Keratinocyte (primary cell): ENCODE measurements around the gene TAPT1. TPM values are rescaled to one million over a fixed set of nuclear protein-coding genes. Genes with fewer than 3 reads are reported as not detected.
"Not testable (repeated sequence)": the region's sequence is repeated elsewhere in the genome, so short reads cannot be mapped to it uniquely, and the experiment has no call there.

ENCODE experiments used
- DNase-seq: peaks from one replicate; pipeline ENCODE4 v3.0.0-alpha.2; 2011; ENCODE audit warnings: low read depth, missing footprints, low spot score
- FAIRE-seq: peaks from 2 replicates; lab custom pipeline; 2011; peaks lifted over from hg19 to GRCh38; lab: Jason Lieb, UNC
- H2AFZ ChIP-seq: 2 replicates; pipeline ENCODE4 v1.6.0; 2012; ENCODE audit warnings: low read length, control low read depth, inconsistent platforms; ENCODE audit not compliant: control insufficient read depth
- H3K27ac ChIP-seq: 2 replicates; pipeline ENCODE4 v1.5.1; 2011; ENCODE audit warnings: low read length; ENCODE audit not compliant: control insufficient read depth, insufficient read depth
- H3K27me3 ChIP-seq: 3 replicates; pipeline ENCODE4 v1.6.0; 2011; ENCODE audit warnings: low read length; ENCODE audit not compliant: control insufficient read depth, insufficient read depth; ENCODE audit errors: extremely low read depth
- H3K36me3 ChIP-seq, 2 experiments: 2 replicates in 1 of 2; 3 replicates in 1 of 2; pipeline ENCODE4 v1.5.1; 2011; ENCODE audit warnings: low read length in 2 of 2, mild to moderate bottlenecking in 1 of 2; ENCODE audit not compliant: control insufficient read depth in 2 of 2, insufficient read depth in 2 of 2; ENCODE audit errors: extremely low read depth in 1 of 2
- H3K4me1 ChIP-seq: 3 replicates; pipeline ENCODE4 v1.5.1; 2011; ENCODE audit warnings: low read length; ENCODE audit not compliant: control insufficient read depth, insufficient read depth; ENCODE audit errors: extremely low read depth
- H3K4me2 ChIP-seq: 3 replicates; pipeline ENCODE4 v1.6.0; 2011; ENCODE audit warnings: low read depth, low read length; ENCODE audit not compliant: control insufficient read depth, insufficient read depth; ENCODE audit errors: extremely low read depth
- H3K4me3 ChIP-seq, 3 experiments: fragments of 200-600 bp in 1 of 3; sonication (generic) in 1 of 3; 2 replicates in 2 of 3; 3 replicates in 1 of 3; pipeline ENCODE4 v1.5.1; 2011 to 2016; ENCODE audit warnings: low read length in 3 of 3, mild to moderate bottlenecking in 3 of 3, control low read depth in 2 of 3, inconsistent platforms in 1 of 3, low read depth in 1 of 3, mixed read lengths in 1 of 3, mixed run types in 1 of 3, moderate library complexity in 1 of 3; ENCODE audit not compliant: control insufficient read depth in 2 of 3, insufficient read depth in 2 of 3; ENCODE audit errors: extremely low read depth in 1 of 3
- H3K79me2 ChIP-seq: 2 replicates; pipeline ENCODE4 v1.6.0; 2012; ENCODE audit warnings: low read length; ENCODE audit not compliant: control insufficient read depth, insufficient read depth
- H3K9ac ChIP-seq: 3 replicates; pipeline ENCODE4 v1.6.0; 2011; ENCODE audit warnings: low read length; ENCODE audit not compliant: control insufficient read depth, insufficient read depth; ENCODE audit errors: extremely low read depth
- H3K9me1 ChIP-seq: 3 replicates; pipeline ENCODE4 v1.6.0; 2011; ENCODE audit warnings: low read length; ENCODE audit not compliant: control insufficient read depth, insufficient read depth; ENCODE audit errors: extremely low read depth
- H3K9me3 ChIP-seq: 2 replicates; pipeline ENCODE4 v1.5.1; 2012; ENCODE audit warnings: low read depth, low read length; ENCODE audit not compliant: control insufficient read depth
- H4K20me1 ChIP-seq: 3 replicates; pipeline ENCODE4 v1.6.0; 2011; ENCODE audit warnings: low read length; ENCODE audit not compliant: control insufficient read depth, insufficient read depth; ENCODE audit errors: extremely low read depth
- EZH2 ChIP-seq: IDR thresholded peaks from one replicate; pipeline ENCODE4 v1.6.1; 2012; ENCODE audit warnings: inconsistent platforms, mild to moderate bottlenecking, low read length, moderate library complexity
- dilution Hi-C: fragments of 300-500 bp; cut with MboI; formaldehyde crosslinking; loops from one replicate; pipeline ENCODE4 v1.7.0; 2020; ENCODE audit warnings: low sequenced_read_pairs; ENCODE audit not compliant: extremely low pct_ligation_motif_present
- polyA plus RNA-seq, 5 experiments: library from polyadenylated mRNA; depleted of rRNA in 3 of 5; stranded (reverse) in 3 of 5; stranded (forward) in 1 of 5; unstranded in 1 of 5; fragments of >200 nt; gene quantifications; 1 replicate in 1 of 5; 2 replicates in 3 of 5; 3 replicates in 1 of 5; pipeline versions ENCODE4 v1.2.1 to v1.2.3, GENCODE V29; 2011 to 2012; ENCODE audit warnings: missing spikeins in 2 of 5, low read depth in 1 of 5, low replicate concordance in 1 of 5
- TF ChIP-seq, protein P1 (sequence below), 3 experiments: IDR thresholded peaks in 1 of 3; conservative IDR thresholded peaks in 1 of 3; optimal IDR thresholded peaks in 1 of 3; 2 replicates in 2 of 3; 3 replicates in 1 of 3; pipeline versions ENCODE3 to v1.5.1; 2011; ENCODE audit warnings: low read length in 3 of 3, mild to moderate bottlenecking in 3 of 3, moderate library complexity in 2 of 3, control low read depth in 1 of 3, inconsistent platforms in 1 of 3; ENCODE audit not compliant: insufficient read depth in 2 of 3; ENCODE audit errors: extremely low read depth in 1 of 3

The TAPT1 gene
- polyA plus RNA-seq, 1 donor (not counting 4 experiments of a cell fraction or from before 2014, with no cell fraction given) = 10.7 TPM

GRCh38 chr4:16195209-16195608 lies 31.1 kb downstream of the TAPT1 start:
- no peak for FAIRE-seq

GRCh38 chr4:16194798-16195197 lies 31.5 kb downstream of the TAPT1 start:
- H3K27me3 ChIP-seq, H3K4me3 ChIP-seq, H3K9ac ChIP-seq, H3K79me2 ChIP-seq, DNase-seq, H3K4me1 ChIP-seq, H3K36me3 ChIP-seq, H3K9me1 ChIP-seq, H3K27ac ChIP-seq, H3K9me3 ChIP-seq, H4K20me1 ChIP-seq, FAIRE-seq, dilution Hi-C loops, H2AFZ ChIP-seq, H3K4me2 ChIP-seq: not testable (repeated sequence)

More at GRCh38 chr4:16195209-16195608, 31.1 kb downstream of the TAPT1 start:
- Histone ChIP-seq H3K4me2 (no peak overlapping the region), H3K9me1 (no peaks in the 10 kb centered on the region), H3K36me3 (no peaks in the 10 kb centered on the region), H3K4me1 (peaks cover 7% of the 10 kb centered on the region), H3K27ac (no peak overlapping the region), H3K9me3 (no peaks in the 10 kb centered on the region), H3K4me3 (no peak overlapping the region), H3K79me2 (no peaks in the 10 kb centered on the region), H3K9ac (no peak overlapping the region), H3K27me3 (no peaks in the 10 kb centered on the region), H2AFZ (no peak overlapping the region), H4K20me1 (no peaks in the 10 kb centered on the region)
- TF ChIP-seq, protein P1, sequence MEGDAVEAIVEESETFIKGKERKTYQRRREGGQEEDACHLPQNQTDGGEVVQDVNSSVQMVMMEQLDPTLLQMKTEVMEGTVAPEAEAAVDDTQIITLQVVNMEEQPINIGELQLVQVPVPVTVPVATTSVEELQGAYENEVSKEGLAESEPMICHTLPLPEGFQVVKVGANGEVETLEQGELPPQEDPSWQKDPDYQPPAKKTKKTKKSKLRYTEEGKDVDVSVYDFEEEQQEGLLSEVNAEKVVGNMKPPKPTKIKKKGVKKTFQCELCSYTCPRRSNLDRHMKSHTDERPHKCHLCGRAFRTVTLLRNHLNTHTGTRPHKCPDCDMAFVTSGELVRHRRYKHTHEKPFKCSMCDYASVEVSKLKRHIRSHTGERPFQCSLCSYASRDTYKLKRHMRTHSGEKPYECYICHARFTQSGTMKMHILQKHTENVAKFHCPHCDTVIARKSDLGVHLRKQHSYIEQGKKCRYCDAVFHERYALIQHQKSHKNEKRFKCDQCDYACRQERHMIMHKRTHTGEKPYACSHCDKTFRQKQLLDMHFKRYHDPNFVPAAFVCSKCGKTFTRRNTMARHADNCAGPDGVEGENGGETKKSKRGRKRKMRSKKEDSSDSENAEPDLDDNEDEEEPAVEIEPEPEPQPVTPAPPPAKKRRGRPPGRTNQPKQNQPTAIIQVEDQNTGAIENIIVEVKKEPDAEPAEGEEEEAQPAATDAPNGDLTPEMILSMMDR (optimal IDR thresholded peaks at IDR 0.05 in 1 of 3, IDR thresholded peaks at IDR 0.05 in 1 of 3, conservative IDR thresholded peaks at IDR 0.05 in 1 of 3; ENCODE audit: extremely low read depth in 1 of 3, insufficient read depth in 2 of 3, low read length in 3 of 3) = no peak
- no peak for TF ChIP-seq EZH2
- no peak for DNase-seq
- dilution Hi-C loops = no loop called here

- H2AFZ ChIP-seq = no peak overlapping the region
- H3K27me3 ChIP-seq = no peaks in the 10 kb centered on the region
- FAIRE-seq = peak; percentile 59
- H3K4me1 ChIP-seq = peaks cover 7% of the 10 kb centered on the region
- dilution Hi-C loops = no loop called here
- H3K9me1 ChIP-seq = no peaks in the 10 kb centered on the region
- H3K9ac ChIP-seq = no peak overlapping the region
- no peak overlapping the region for H3K27ac ChIP-seq
- no peak overlapping the region for H3K4me3 ChIP-seq
- DNase-seq = no peak
- H3K4me2 ChIP-seq = no peak overlapping the region
- H3K36me3 ChIP-seq = peaks cover 0 to 2% of the 10 kb centered on the region in 2 experiments
- H3K79me2 ChIP-seq = no peaks in the 10 kb centered on the region
- TF ChIP-seq EZH2 = no peak
- no peaks in the 10 kb centered on the region for H4K20me1 ChIP-seq
- no peaks in the 10 kb centered on the region for H3K9me3 ChIP-seq
Observed at GRCh38 chr4:16194214-16194613, 32.1 kb downstream of the TAPT1 start.
